SK-N-MC (cell line): Measurements from ENCODE around the gene CELF2.

Source experiments
- EZH2 ChIP-seq: fragments of 200-600 bp; sonication (generic); IDR thresholded peaks from one replicate; pipeline ENCODE4 v1.6.1; 2017; ENCODE audit warnings: antibody characterized with exemption
- FOXP2 ChIP-seq: optimal IDR thresholded peaks from 2 replicates; pipeline ENCODE3; 2011; ENCODE audit warnings: mild to moderate bottlenecking, moderate library complexity; ENCODE audit not compliant: insufficient read depth; ENCODE audit errors: extremely low read length, control extremely low read depth
- POLR2AphosphoS5 ChIP-seq: IDR thresholded peaks from 2 replicates; pipeline ENCODE4 v1.6.1; 2012; ENCODE audit warnings: mild to moderate bottlenecking, low read depth, low read length, borderline replicate concordance

DNA sequence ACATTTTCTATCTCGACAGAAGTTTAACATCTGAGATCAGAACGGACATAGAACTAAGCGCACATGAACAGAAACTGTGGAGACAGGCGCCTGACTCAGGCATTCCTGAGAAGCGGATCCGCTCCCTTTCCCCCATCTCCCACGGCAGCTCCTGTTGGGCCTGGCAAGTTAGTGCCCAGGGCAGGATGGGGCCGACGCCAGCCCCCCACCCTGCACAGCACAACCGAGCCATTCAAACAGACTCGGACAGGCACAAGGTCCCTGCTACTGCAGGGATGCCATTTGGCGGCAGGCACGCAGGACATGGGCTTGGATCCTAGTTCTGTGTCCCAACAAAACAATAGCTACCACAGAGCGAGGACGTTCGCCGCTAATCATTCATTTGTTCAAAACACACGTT lies 322.0 kb downstream of the CELF2 start:
- TF ChIP-seq POLR2AphosphoS5 (no peak), EZH2 (no peak), FOXP2 (no peak)
